Fibroblast of the aortic adventitia (primary cell): ENCODE measurements around the gene TNNI2. TPM values are rescaled to one million over a fixed set of nuclear protein-coding genes. Genes with fewer than 3 reads are reported as not detected.

Experiments used
- DNase-seq: peaks from one replicate; pipeline ENCODE4 v3.0.0-alpha.2; 2010; ENCODE audit warnings: low read depth
- H3K4me3 ChIP-seq: 2 replicates; pipeline ENCODE4 v1.5.1; 2011; ENCODE audit warnings: low read depth, mild to moderate bottlenecking, control low read depth, low read length, moderate library complexity
- CTCF ChIP-seq: IDR thresholded peaks from 2 replicates; pipeline ENCODE4 v1.5.1; 2011; ENCODE audit warnings: mild to moderate bottlenecking, low read length, control low read depth, inconsistent platforms; ENCODE audit not compliant: insufficient read depth
- total RNA-seq: library from RNA; depleted of rRNA; stranded (reverse); fragments of >200 nt; gene quantifications from 2 replicates; pipeline ENCODE4 v1.2.3, GENCODE V29; 2012; ENCODE audit warnings: low replicate concordance

The TNNI2 gene
- total RNA-seq, 1 donor, result not detected

GRCh38 chr11:1829039-1829820 lies 9.6 kb upstream of the TNNI2 start:
- peak; percentile 35 for DNase-seq
- no peak overlapping the region for H3K4me3 ChIP-seq
- TF ChIP-seq CTCF, result no peak

GRCh38 chr11:1830004-1830321 lies 8.8 kb upstream of the TNNI2 start:
- H3K4me3 ChIP-seq, result no peak overlapping the region
- DNase-seq, result no peak
- no peak for TF ChIP-seq CTCF

DNA sequence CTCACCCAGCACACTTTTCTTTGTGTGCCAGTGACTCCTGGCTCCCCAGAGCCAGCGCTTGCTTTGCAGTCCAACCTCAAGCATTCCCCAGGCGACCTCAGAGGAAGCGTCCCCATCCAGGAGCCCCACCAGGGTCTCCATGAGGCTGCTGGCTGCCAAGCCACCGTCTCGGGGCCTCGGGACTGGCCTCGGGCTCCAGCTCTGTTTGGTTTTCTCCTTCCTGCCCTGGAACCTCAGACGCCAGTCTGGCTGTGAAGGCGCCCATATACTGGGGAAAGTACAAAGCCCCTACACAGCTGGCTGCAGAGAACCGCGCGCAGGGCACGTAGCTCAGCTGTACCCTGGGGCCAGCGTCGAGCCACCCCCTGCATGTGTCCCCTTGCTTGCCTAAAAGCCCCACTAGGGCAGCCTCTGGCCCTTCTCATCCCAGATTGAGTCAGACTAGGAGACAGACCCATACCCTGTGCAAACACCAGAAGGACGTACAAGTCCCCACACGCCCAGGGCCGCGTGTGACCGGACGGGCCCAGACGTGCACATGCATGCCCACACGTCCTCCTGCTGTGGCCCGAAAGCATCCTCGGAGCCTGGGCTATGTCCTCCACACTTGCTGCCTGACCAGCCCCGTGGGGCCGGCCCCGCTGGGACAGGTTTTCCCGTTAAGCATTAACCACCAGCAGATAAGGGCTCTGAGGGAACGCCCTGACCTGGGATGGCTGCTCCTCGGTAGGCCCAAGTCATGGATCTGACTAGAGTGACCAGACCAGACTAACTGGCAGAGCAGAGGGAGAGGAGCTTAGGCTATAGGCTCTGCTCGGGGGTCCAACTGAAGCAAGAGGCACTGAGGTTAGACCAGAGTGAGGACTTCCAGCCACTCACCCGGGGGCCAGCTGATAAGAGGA lies 8.2 kb upstream of the TNNI2 start:
- DNase-seq, result no peak
- H3K4me3 ChIP-seq, result no peak overlapping the region
- no peak for TF ChIP-seq CTCF

GRCh38 chr11:1831338-1832210 lies 7.2 kb upstream of the TNNI2 start:
- no peak overlapping the region for H3K4me3 ChIP-seq
- TF ChIP-seq CTCF, result no peak
- DNase-seq, result no peak

DNA sequence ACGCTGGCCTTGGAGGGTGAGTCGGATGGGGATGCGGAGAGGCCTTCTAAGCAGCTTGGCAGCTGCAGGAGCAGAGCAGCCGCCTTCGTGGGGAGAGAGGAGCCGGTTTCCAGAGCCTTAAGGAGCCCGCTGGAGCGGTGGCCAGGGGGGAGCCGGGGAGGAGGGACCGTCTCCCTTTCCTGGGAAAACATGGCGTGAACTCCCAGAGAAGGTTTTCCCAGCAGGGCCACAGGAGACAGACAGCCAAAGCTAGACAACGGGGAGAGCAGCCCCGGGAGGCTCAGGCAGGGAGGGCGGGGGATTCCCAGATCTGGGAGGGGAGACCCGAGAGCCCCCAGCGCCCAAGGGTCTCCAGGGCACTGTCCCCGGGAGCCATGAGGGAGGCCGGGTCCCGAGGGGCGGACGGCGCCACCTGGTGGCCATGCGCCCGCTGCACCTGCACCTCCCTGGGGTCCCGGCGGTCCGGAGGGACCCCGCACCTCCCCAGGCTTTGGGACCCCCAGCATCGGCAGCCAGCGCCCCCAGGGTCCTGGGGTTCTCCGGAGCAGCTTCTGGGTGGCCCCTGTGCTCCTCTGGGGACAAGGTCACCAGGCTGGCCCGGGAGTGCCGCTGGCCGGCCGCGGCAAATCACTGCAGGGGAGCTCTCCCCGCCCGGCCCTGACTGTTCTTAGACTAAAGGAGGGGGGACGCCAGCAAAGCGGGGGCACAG lies 6.4 kb upstream of the TNNI2 start:
- peak; percentile 86 for TF ChIP-seq CTCF
- no peak overlapping the region for H3K4me3 ChIP-seq
- peak; percentile 5 for DNase-seq

- no peak overlapping the region for H3K4me3 ChIP-seq
- DNase-seq, result no peak
- no peak for TF ChIP-seq CTCF
Observed at GRCh38 chr11:1832920-1833295, 5.9 kb upstream of the TNNI2 start.
